ENCODE data around the gene USP36. TPM values are rescaled to one million over a fixed set of nuclear protein-coding genes. Genes with fewer than 3 reads are reported as not detected.

Gene USP36
- total RNA-seq, 1 donor: 30.8 TPM

Other genes with a start within 250 kb of the USP36 start
- 20.9 and 21.4 TPM in 2 replicates for gene CYTH1, start 58.5 kb downstream of the USP36 start, total RNA-seq
- gene CEP295NL, start 62.4 kb upstream of the USP36 start, total RNA-seq: 2.5 and 5.3 TPM in 2 replicates
- gene TIMP2, start 84.6 kb upstream of the USP36 start, total RNA-seq: 164 and 171 TPM in 2 replicates
- gene LGALS3BP, start 139.1 kb upstream of the USP36 start, total RNA-seq: 388 and 457 TPM in 2 replicates
- gene CANT1, start 168.9 kb upstream of the USP36 start, total RNA-seq: 49.2 and 51.3 TPM in 2 replicates
- gene C1QTNF1, start 183.4 kb upstream of the USP36 start, total RNA-seq: 13.8 and 14.4 TPM in 2 replicates
- gene ENGASE, start 234.0 kb upstream of the USP36 start, total RNA-seq: 11.8 and 14.5 TPM in 2 replicates